K562 (cell line): Measurements from ENCODE around the gene LHX3. TPM values are rescaled to one million over a fixed set of nuclear protein-coding genes. Genes with fewer than 3 reads are reported as not detected.

Experiments used
- DACH1 ChIP-seq: fragments of 450-650 bp; IDR thresholded peaks from 2 replicates; pipeline ENCODE4 v1.6.1; 2018; ENCODE audit not compliant: partially characterized antibody
- FOXP1 ChIP-seq: sonication (generic); formaldehyde crosslinking; IDR thresholded peaks from 2 replicates; pipeline ENCODE4 v1.8.0; 2022; ENCODE audit warnings: mild to moderate bottlenecking, missing genetic modification reagents
- KLF6 ChIP-seq: fragments of 250-450 bp; sonication (Bioruptor Pico); IDR thresholded peaks from 2 replicates; pipeline ENCODE4 v1.4.0; 2020; ENCODE audit warnings: mild to moderate bottlenecking, moderate library complexity, borderline replicate concordance
- NFATC3 ChIP-seq: fragments of 450-650 bp; IDR thresholded peaks from 2 replicates; pipeline ENCODE4 v1.6.1; 2017; ENCODE audit warnings: mild to moderate bottlenecking
- RBFOX2 ChIP-seq: fragments of 200-400 bp; formaldehyde crosslinking; IDR thresholded peaks from 2 replicates; pipeline ENCODE4 v1.6.1; 2017; ENCODE audit warnings: low read depth, mild to moderate bottlenecking, low read length, moderate library complexity
- XRCC4 ChIP-seq: IDR thresholded peaks from one replicate; pipeline ENCODE4 v1.6.1; 2011; ENCODE audit not compliant: insufficient read depth, insufficient read length; ENCODE audit errors: extremely low read depth
- ZNF184 ChIP-seq: sonication (generic); formaldehyde crosslinking; IDR thresholded peaks from 2 replicates; pipeline ENCODE4 v1.5.0; 2020; ENCODE audit warnings: missing genetic modification reagents
- ZNF3 ChIP-seq: fragments of 250-450 bp; sonication (Bioruptor Pico); IDR thresholded peaks from 2 replicates; pipeline ENCODE4 v1.5.0; 2021; ENCODE audit warnings: mild to moderate bottlenecking, moderate library complexity
- ZNF644 ChIP-seq: fragments of 200-800 bp; sonication (Bioruptor generic); IDR thresholded peaks from 2 replicates; pipeline ENCODE4 v1.6.1; 2016; ENCODE audit warnings: low read depth, missing genetic modification characterization, missing compliant biosample characterization
- ZNF76 ChIP-seq: fragments of 250-450 bp; sonication (Bioruptor Pico); IDR thresholded peaks from 2 replicates; pipeline ENCODE4 v1.4.0; 2020; ENCODE audit warnings: mild to moderate bottlenecking, moderate library complexity, borderline replicate concordance
- polyA plus RNA-seq, 8 experiments: library from polyadenylated mRNA; depleted of rRNA in 4 of 8; stranded (reverse) in 5 of 8; unstranded in 3 of 8; fragments of >200 nt; fragmentation: Nextera tagmentation in 2 of 8; fragmentation: Illumina TruSeq in 1 of 8; extraction: Ambion mirVana in 2 of 8; extraction: Trizol in 1 of 8; gene quantifications; 2 replicates each; pipeline versions ENCODE4 v1.2.1 to v1.2.3, GENCODE V29; 2011 to 2014; ENCODE audit warnings: inconsistent platforms in 1 of 8, missing spikeins in 1 of 8
- total RNA-seq, 7 experiments: library from RNA; depleted of rRNA in 6 of 7; stranded (reverse); fragments of >200 nt in 6 of 7; fragmentation: Illumina TruSeq in 2 of 7; extraction: Trizol in 2 of 7; gene quantifications; 2 replicates each; pipeline versions ENCODE4 v1.2.1 to v1.2.3, GENCODE V29; 2011 to 2021; ENCODE audit warnings: low replicate concordance in 1 of 7
- TF ChIP-seq, protein P1 (sequence below), 2 experiments: fragments of 450-650 bp in 1 of 2; sonication (generic) in 1 of 2; formaldehyde crosslinking in 1 of 2; IDR thresholded peaks; 2 replicates each; pipeline versions ENCODE4 v1.7.1 to v1.9.0; 2016 to 2022; ENCODE audit warnings: inconsistent platforms in 1 of 2, mild to moderate bottlenecking in 1 of 2, missing genetic modification reagents in 1 of 2
- TF ChIP-seq, protein P2 (sequence below): sonication (generic); formaldehyde crosslinking; IDR thresholded peaks from 2 replicates; pipeline ENCODE4 v1.8.1; 2022; ENCODE audit warnings: missing genetic modification reagents
- TF ChIP-seq, protein P3 (sequence below), 2 experiments: fragments of 450-650 bp; IDR thresholded peaks; 2 replicates each; pipeline ENCODE4 v1.6.1; 2018; ENCODE audit warnings: mild to moderate bottlenecking in 2 of 2, low read depth in 1 of 2; ENCODE audit not compliant: partially characterized antibody in 2 of 2

LHX3 gene
- total and polyA plus RNA-seq, 9 of the 15 experiments (the other 6 are each of a cell fraction or from before 2014, with no cell fraction given), result 0.09 TPM; not detected in 8

GRCh38 chr9:136206602-136207275 lies 1.8 kb upstream of the LHX3 start (continued):
- TF ChIP-seq, protein P1, sequence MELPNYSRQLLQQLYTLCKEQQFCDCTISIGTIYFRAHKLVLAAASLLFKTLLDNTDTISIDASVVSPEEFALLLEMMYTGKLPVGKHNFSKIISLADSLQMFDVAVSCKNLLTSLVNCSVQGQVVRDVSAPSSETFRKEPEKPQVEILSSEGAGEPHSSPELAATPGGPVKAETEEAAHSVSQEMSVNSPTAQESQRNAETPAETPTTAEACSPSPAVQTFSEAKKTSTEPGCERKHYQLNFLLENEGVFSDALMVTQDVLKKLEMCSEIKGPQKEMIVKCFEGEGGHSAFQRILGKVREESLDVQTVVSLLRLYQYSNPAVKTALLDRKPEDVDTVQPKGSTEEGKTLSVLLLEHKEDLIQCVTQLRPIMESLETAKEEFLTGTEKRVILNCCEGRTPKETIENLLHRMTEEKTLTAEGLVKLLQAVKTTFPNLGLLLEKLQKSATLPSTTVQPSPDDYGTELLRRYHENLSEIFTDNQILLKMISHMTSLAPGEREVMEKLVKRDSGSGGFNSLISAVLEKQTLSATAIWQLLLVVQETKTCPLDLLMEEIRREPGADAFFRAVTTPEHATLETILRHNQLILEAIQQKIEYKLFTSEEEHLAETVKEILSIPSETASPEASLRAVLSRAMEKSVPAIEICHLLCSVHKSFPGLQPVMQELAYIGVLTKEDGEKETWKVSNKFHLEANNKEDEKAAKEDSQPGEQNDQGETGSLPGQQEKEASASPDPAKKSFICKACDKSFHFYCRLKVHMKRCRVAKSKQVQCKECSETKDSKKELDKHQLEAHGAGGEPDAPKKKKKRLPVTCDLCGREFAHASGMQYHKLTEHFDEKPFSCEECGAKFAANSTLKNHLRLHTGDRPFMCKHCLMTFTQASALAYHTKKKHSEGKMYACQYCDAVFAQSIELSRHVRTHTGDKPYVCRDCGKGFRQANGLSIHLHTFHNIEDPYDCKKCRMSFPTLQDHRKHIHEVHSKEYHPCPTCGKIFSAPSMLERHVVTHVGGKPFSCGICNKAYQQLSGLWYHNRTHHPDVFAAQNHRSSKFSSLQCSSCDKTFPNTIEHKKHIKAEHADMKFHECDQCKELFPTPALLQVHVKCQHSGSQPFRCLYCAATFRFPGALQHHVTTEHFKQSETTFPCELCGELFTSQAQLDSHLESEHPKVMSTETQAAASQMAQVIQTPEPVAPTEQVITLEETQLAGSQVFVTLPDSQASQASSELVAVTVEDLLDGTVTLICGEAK (IDR thresholded peaks at IDR 0.05), result peak; percentile 41; the same call in 1 of the 2 replicates
- TF ChIP-seq, protein P1 (CRISPR knock-in tag; IDR thresholded peaks at IDR 0.05), result no peak
- TF ChIP-seq FOXP1 (CRISPR knock-in tag) (no peak), XRCC4 (no peak), KLF6 (peak; percentile 81; the same call in 1 of the 2 replicates), ZNF3 (CRISPR knock-in tag) (no peak), ZNF644 (peak; percentile 91), RBFOX2 (no peak), ZNF76 (CRISPR knock-in tag) (no peak), NFATC3 (no peak), ZNF184 (no peak), DACH1 (no peak)
- TF ChIP-seq, protein P2, sequence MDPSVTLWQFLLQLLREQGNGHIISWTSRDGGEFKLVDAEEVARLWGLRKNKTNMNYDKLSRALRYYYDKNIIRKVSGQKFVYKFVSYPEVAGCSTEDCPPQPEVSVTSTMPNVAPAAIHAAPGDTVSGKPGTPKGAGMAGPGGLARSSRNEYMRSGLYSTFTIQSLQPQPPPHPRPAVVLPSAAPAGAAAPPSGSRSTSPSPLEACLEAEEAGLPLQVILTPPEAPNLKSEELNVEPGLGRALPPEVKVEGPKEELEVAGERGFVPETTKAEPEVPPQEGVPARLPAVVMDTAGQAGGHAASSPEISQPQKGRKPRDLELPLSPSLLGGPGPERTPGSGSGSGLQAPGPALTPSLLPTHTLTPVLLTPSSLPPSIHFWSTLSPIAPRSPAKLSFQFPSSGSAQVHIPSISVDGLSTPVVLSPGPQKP (CRISPR knock-in tag), result no peak
- TF ChIP-seq, protein P3, sequence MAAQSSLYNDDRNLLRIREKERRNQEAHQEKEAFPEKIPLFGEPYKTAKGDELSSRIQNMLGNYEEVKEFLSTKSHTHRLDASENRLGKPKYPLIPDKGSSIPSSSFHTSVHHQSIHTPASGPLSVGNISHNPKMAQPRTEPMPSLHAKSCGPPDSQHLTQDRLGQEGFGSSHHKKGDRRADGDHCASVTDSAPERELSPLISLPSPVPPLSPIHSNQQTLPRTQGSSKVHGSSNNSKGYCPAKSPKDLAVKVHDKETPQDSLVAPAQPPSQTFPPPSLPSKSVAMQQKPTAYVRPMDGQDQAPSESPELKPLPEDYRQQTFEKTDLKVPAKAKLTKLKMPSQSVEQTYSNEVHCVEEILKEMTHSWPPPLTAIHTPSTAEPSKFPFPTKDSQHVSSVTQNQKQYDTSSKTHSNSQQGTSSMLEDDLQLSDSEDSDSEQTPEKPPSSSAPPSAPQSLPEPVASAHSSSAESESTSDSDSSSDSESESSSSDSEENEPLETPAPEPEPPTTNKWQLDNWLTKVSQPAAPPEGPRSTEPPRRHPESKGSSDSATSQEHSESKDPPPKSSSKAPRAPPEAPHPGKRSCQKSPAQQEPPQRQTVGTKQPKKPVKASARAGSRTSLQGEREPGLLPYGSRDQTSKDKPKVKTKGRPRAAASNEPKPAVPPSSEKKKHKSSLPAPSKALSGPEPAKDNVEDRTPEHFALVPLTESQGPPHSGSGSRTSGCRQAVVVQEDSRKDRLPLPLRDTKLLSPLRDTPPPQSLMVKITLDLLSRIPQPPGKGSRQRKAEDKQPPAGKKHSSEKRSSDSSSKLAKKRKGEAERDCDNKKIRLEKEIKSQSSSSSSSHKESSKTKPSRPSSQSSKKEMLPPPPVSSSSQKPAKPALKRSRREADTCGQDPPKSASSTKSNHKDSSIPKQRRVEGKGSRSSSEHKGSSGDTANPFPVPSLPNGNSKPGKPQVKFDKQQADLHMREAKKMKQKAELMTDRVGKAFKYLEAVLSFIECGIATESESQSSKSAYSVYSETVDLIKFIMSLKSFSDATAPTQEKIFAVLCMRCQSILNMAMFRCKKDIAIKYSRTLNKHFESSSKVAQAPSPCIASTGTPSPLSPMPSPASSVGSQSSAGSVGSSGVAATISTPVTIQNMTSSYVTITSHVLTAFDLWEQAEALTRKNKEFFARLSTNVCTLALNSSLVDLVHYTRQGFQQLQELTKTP (IDR thresholded peaks at IDR 0.05; ENCODE audit: low read depth in 1 of 2, partially characterized antibody in 2 of 2), result peak; percentile 15 to 83
